AG04449 (cell line): ENCODE measurements around the gene ZSWIM7.
A peak's percentile ranks its signal among the peaks of the same experiment; 100 is the strongest.

Experiments
- CTCF ChIA-PET: fragments of 350-600 bp; formaldehyde crosslinking; extraction: SDS; loops from one replicate; lab custom pipeline; 2021; ENCODE audit warnings: antibody characterized with exemption; lab: Yijun Ruan, JAX
- POLR2A ChIA-PET: fragments of 400-600, 350-600 bp; formaldehyde crosslinking; extraction: SDS; loops from one replicate; lab custom pipeline; 2020; ENCODE audit warnings: antibody characterized with exemption, inconsistent platforms; lab: Yijun Ruan, JAX
- DNase-seq: peaks from one replicate; pipeline ENCODE4 v3.0.0-alpha.2; 2010; ENCODE audit warnings: low read depth, low spot score
- H3K4me3 ChIP-seq: 2 replicates; pipeline ENCODE4 v1.5.1; 2011; ENCODE audit warnings: low read depth, mild to moderate bottlenecking, control low read depth, low read length
- CTCF ChIP-seq: IDR thresholded peaks from one replicate; pipeline ENCODE4 v1.5.1; 2011; ENCODE audit warnings: mild to moderate bottlenecking, moderate library complexity, low read length, control low read depth, inconsistent platforms; ENCODE audit not compliant: insufficient read depth; ENCODE audit errors: missing control alignments

ZSWIM7 gene

GRCh38 chr17:15999141-15999973, at the start of gene ZSWIM7, which contains the start of gene TTC19:
ZSWIM7 (minus strand) TSS chr17:15999704; CDS start chr17:15999594, 110 bp downstream.
TTC19 (plus strand) TSS chr17:15999824; CDS start chr17:15999849, 25 bp downstream.
- TF ChIP-seq CTCF, result no peak
- peak; percentile 53 for DNase-seq
- ChIA-PET CTCF (interaction anchor here (0.6 to 4.7 kb wide), 14 partner anchors 8 to 258 kb away, joined by 3 to 34 read pairs (median 3); partner anchors contain the start of gene ADORA2B), POLR2A (interaction anchor here (0.6 to 2.6 kb wide), 5 partner anchors 14 to 382 kb away, joined by 3 to 15 read pairs (median 3); partner anchors contain the start of gene ADORA2B)
- H3K4me3 ChIP-seq, result peak within 1 kb of the TSS; percentile 85

- POLR2A ChIA-PET, result no interaction called here
- no peak for TF ChIP-seq CTCF
- H3K4me3 ChIP-seq, result no peak overlapping the region
- DNase-seq, result no peak
- CTCF ChIA-PET, result no interaction called here
Measured at GRCh38 chr17:16048811-16049449, 49.4 kb upstream of the ZSWIM7 start.

GRCh38 chr17:16046966-16047365, 47.5 kb upstream of the ZSWIM7 start:
- H3K4me3 ChIP-seq, result no peak overlapping the region
- no peak for DNase-seq
- POLR2A ChIA-PET, result no interaction called here
- CTCF ChIA-PET, result interaction anchor here (1.0 kb wide), 2 partner anchors 10 to 219 kb away, joined by 3 read pairs; no protein-coding TSS in a partner anchor
- TF ChIP-seq CTCF, result no peak

GRCh38 chr17:16044487-16044886, 45.0 kb upstream of the ZSWIM7 start:
- no peak for DNase-seq
- CTCF ChIA-PET, result no interaction called here
- TF ChIP-seq CTCF, result no peak
- POLR2A ChIA-PET, result no interaction called here
- no peak overlapping the region for H3K4me3 ChIP-seq

GRCh38 chr17:16040710-16041251, 41.3 kb upstream of the ZSWIM7 start:
- DNase-seq, result peak; percentile 26
- H3K4me3 ChIP-seq, result no peak overlapping the region
- no peak for TF ChIP-seq CTCF
- CTCF ChIA-PET, result no interaction called here
- POLR2A ChIA-PET, result no interaction called here
